Stimulated activated CD4-positive, alpha-beta T cell treated with anti-CD3 and anti-CD28 coated beads, TNF-alpha, amount 100 ng/mL, for 48 hours (primary cell): ENCODE data around the gene CSN3.
"Not testable (repeated sequence)": the region's sequence is repeated elsewhere in the genome, so short reads cannot be mapped to it uniquely, and the experiment has no call there.

Experiments
- DNase-seq, 3 donors: peaks; one replicate each; pipeline ENCODE4 v3.0.0-alpha.2; 2020; ENCODE audit warnings: low read depth in 3 of 3

The CSN3 gene

DNA sequence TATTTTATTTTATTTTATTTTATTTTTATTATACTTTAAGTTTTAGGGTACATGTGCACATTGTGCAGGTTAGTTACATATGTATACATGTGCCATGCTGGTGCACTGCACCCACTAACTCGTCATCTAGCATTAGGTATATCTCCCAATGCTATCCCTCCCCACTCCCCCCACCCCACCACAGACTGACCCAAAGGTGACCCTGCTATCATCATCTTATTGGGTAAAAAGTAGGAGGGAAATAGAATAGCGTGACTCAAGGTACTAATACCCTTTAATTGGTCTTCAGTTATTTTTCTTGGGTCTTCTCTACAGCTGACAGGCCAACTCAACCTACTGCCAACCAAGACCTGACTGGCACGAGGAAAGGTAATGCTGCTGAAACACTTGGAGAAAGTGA, at the start of gene CSN3:
Gene CSN3 (plus strand): TSS at position 301 of the 400 bp plus-strand sequence. CDS start 2,223 bp downstream, outside the sequence.
- not testable (repeated sequence) for DNase-seq

- no peak for DNase-seq
Measured at GRCh38 chr4:70192895-70193294, 49.5 kb upstream of the CSN3 start.

DNA sequence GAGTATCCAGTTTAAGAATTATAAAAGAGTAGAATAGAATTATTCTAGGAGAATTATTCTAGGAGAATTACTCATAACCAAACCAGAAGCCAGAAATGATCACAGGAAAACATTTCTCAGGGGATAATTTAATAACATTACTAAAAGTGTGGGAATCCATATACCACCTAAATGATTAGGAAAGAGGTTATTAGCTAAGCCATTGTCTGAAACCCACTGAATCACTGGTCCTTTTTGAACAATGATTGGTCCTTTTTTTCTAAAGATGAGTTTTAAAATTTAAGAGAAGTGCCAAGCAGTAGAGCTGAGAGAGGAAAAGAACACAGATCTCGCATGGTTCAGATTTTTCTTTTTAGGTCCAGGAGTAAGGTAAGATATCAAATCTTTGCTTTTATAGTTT, 47.0 kb upstream of the CSN3 start, which contains the start of gene ODAM:
Gene ODAM (plus strand): TSS at position 301 of the 400 bp plus-strand sequence. CDS start 819 bp downstream, outside the sequence.
- no peak for DNase-seq

- no peak for DNase-seq
Measured at GRCh38 chr4:70196857-70197256, 45.5 kb upstream of the CSN3 start.

- no peak for DNase-seq
Measured at GRCh38 chr4:70197842-70198241, 44.6 kb upstream of the CSN3 start.

DNA sequence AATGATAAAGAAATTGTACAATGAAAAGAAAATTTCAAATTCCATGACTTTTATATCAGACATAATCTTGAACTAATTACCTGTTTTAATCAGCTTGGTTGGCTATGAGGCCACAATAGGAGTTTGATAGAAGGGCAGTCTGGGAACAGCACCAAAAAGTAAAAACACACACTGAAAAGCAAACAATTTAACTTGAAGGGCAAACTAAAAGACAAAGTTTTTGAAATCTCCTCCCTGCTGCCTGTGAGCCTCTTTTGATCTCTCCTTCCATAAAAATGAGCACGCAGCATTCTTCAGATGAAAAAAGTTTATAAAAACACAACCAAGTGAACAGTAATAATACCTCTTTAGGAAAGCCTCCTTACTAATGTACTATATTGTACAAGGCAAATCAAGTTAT, 38.8 kb upstream of the CSN3 start:
- no peak for DNase-seq

- DNase-seq, result not testable (repeated sequence)
Measured at GRCh38 chr4:70212752-70213151, 29.6 kb upstream of the CSN3 start.

DNA sequence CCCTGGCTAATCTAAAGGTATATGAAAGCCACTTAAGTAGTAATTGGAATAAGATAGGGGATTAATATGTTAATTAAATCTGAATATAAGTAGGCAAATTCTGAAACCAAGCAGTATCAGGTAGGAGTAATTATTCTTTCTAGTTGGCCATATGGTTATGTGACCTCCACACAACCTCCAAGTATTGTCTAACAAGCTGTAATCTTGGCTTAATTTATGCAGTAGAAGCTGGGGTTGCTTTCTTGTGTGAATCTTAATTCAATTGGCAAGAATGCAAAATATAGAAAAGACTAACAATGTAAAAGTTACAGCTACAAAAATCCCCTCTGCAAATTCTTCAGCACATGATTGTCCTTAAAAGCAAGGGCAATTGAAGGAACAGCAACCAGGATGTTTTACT, 26.3 kb upstream of the CSN3 start:
- not testable (repeated sequence) for DNase-seq

DNA sequence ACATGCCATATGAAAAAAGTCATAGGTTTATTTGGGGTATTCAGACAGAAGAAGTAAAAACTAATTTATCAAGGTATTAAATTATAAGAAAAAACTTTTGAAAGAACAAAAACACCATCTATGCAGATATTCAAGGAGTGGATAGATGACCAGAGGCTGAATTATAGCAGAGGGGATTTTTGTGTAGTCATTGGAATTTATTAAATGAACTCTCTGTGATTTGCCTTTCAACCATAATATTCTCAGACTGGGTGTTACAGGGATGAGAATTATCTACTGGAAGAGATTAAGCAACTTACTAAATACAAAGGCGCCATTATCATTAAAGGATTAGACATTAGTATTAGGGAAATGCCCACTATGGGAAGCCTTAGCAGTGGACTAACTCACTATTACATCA, 25.8 kb upstream of the CSN3 start:
- not testable (repeated sequence) for DNase-seq

DNA sequence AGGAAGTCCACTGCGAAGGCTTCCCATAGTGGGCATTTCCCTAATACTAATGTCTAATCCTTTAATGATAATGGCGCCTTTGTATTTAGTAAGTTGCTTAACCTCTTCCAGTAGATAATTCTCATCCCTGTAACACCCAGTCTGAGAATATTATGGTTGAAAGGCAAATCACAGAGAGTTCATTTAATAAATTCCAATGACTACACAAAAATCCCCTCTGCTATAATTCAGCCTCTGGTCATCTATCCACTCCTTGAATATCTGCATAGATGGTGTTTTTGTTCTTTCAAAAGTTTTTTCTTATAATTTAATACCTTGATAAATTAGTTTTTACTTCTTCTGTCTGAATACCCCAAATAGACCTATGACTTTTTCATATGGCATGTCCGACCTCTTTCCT, 21.0 kb upstream of the CSN3 start:
- not testable (repeated sequence) for DNase-seq

GRCh38 chr4:70221818-70222217, 20.6 kb upstream of the CSN3 start:
- not testable (repeated sequence) for DNase-seq

GRCh38 chr4:70225824-70226223, 16.6 kb upstream of the CSN3 start, which contains the start of gene FDCSP:
Gene FDCSP (plus strand): TSS chr4:70226124. CDS start chr4:70231195, 5,071 bp downstream.
- no peak for DNase-seq

GRCh38 chr4:70236125-70236524, 6.3 kb upstream of the CSN3 start:
- DNase-seq, result no peak

DNA sequence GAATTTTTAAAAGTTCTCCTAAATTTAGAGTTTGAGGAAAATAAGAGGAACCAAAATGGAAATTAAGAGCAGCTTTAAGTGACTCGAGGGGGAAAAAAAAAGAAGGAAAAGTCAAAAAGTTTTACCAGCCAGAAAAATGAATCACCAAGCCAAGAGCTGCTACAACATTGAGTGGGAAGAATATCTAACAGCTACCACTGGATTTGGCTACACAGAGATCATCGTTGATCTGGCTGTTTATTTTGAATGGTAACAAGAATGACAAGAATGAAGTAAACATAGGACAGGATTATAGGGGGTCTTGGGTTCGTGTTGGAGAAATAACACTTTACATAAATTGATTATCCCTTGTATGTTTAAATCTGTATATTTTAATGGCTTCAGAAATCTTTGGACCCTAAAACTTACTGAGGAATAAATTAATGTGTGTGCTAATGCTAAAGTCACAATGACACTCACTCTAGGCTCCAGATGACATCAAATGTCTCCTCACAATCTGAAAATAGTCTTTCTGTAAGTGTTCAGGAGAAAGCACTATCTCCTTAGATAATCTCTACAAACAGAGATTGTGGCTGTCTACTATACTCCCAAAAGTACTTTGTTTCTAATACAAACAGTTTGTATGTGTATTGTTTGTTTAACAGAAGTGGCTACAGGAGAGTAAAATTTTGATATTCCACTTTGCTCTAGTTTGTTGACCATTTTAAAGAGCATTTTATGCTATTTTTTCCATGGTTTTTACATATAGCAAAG, 3.1 kb upstream of the CSN3 start:
- DNase-seq, result no peak

GRCh38 chr4:70239884-70240591, 2.4 kb upstream of the CSN3 start:
- no peak for DNase-seq

DNA sequence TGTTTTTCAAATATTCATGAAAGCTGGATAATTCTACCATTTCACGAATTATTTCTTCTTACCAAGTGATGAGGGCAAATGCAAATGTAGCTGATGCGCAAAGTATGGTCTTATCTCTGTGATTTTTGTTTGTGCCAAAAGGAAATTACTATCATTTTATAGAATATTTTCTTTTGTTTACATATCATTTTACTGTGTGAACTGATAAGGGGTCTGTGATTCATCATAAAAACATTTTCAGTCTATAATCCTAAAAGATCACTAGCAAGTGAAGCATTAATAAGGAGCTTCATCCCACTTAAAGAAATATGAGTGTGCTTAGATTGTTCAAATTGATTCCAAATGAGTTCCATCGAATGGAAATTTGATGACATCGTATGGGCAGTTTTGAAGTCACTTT, 694 bp downstream of the CSN3 start:
- no peak for DNase-seq

DNA sequence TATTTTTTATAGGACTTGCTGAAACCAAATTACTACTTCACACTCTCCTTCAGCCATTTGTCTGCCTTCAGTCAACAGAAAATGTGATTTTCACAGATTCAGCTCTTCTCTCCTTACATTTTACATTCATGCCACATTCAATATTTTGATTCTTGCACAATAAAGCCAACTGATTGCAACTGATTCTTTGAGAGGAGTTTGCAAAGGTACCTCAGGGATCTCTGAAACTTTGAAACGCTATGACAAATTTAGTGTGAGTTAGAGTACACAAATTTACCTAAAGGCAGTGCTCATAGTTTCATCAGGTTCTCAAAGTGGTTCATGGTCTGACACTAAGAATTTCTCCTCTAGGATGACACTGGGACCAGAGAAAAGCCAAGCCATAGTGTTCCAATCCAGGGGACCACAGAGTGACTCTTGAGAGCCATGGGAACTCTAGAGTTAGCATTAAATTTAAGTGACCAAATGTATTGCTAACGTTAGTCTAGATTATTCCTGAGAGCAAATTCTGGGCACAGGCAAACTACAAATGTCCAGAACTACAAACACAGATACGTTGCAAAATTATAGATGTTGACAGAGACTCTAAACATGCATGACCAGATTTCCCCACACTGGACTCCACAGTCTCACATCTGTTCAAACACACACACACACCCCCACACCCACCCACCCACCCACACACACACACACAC, 9.0 kb downstream of the CSN3 start:
- DNase-seq, result no peak

DNA sequence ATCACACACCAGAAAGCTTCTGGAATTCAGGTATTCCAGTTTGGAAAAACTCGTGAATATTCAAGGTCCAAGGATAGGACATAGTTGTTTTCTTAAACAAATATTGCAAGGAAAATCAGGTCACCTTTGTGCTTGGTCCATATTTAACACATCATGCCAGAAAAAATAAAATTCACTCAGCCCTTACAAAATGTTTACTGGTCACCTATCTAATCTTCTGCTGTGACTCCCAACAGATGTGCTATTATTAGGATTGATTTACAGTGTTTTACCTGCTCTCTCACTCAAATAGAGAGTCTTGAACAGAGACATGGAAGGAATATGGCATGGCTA, 9.5 kb downstream of the CSN3 start:
- DNase-seq, result no peak

DNA sequence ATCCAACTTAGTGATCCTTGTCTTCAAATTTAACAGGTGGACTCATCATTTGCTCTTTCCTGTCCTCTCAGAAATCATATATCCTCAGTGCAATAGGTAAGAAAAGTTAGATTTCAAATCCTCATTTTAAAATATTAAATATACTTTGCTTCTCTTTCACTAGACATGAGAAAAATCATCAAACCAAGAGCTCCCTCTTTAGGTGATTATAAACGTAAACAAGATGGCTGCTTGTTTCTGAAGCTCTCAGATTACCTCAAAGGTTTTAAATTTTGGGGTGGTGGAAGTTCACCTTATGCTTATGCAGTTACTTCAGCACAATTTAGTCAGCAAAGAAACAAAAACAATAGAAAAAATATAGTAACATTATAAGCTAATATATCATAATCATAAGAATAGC, 27.3 kb downstream of the CSN3 start:
- no peak for DNase-seq

DNA sequence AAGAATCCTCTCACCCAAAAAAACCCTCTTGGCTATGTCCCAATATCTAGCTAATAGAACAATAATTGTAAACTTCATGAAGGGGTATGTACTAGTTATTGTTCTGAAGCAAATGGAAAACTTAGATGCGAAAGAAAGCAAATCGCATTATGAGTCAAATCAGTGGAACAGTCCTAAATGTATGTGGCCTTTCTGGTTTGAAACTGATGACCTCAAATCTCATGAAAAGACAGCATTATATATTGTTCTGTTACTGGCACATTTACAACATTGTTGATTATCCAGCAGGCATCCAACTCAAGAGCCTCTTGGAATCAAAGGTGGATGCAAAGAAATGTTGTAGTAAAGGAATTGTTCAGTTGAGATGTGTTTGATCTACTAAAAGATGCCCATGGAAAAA, 34.7 kb downstream of the CSN3 start:
- no peak for DNase-seq

GRCh38 chr4:70280567-70280966, 38.2 kb downstream of the CSN3 start:
- no peak for DNase-seq

- DNase-seq, result no peak
Measured at GRCh38 chr4:70288651-70289050, 46.3 kb downstream of the CSN3 start.

DNA sequence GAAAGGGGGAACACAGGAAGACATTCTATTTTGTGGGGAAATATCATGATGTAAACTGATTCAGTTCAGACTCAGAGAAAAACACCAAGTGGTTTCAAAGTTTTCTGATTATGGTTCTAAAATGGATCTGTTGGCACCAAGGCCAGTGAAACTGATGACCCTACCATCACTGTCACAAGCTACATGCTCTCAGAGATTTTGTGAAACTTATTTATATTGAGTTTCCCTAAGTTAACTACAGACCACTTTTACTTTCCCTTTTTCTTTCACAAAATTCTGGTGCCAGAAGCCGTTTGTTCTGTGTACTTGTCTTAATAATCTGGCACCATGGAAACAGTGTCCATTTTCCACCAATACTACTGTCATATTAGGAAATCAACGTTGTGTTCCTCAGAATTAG, 48.9 kb downstream of the CSN3 start:
- DNase-seq, result no peak
